Endothelial cell of umbilical vein (primary cell): ENCODE results near the gene GIN1. TPM values are rescaled to one million over a fixed set of nuclear protein-coding genes. Genes with fewer than 3 reads are reported as not detected.
A peak's percentile ranks its signal among the peaks of the same experiment; 100 is the strongest.

Experiments used
- BruUV-seq: library from RNA; stranded (reverse); fragments of 400-500 nt; replicated peaks from 2 replicates; lab custom pipeline; 2021; lab: Mats Ljungman, UMichigan
- CTCF ChIA-PET: fragments of 300-600, 350-600 bp; sonication (Branson Sonifier 250); formaldehyde crosslinking; loops from one replicate; lab custom pipeline; 2021; ENCODE audit warnings: antibody characterized with exemption, inconsistent platforms; lab: Charles Lee
- POLR2A ChIA-PET: fragments of 300-600, 350-600 bp; sonication (Branson Sonifier 250); formaldehyde crosslinking; loops from one replicate; lab custom pipeline; 2021; ENCODE audit warnings: antibody characterized with exemption, inconsistent platforms; lab: Charles Lee
- DNase-seq: peaks from one replicate; pipeline ENCODE4 v3.0.0-alpha.2; 2011; ENCODE audit warnings: low read depth, low spot score
- FAIRE-seq: peaks from 2 replicates; lab custom pipeline; 2011; peaks lifted over from hg19 to GRCh38; lab: Jason Lieb, UNC
- H2AFZ ChIP-seq: 2 replicates; pipeline ENCODE4 v1.6.0; 2012; ENCODE audit warnings: low read depth, low read length, control low read depth, inconsistent platforms
- H3K27ac ChIP-seq: 2 replicates; pipeline ENCODE4 v1.5.1; 2011; ENCODE audit warnings: low read depth, mild to moderate bottlenecking, control low read depth, low read length, moderate library complexity; ENCODE audit not compliant: insufficient read depth
- H3K27me3 ChIP-seq, 2 experiments: 2 replicates each; pipeline versions ENCODE4 v1.6.0 to v1.6.1; 2011; ENCODE audit warnings: low read length in 2 of 2, mixed read lengths in 1 of 2; ENCODE audit not compliant: control insufficient read depth in 2 of 2, insufficient read depth in 2 of 2
- H3K36me3 ChIP-seq, 2 experiments: 2 replicates in 1 of 2; 3 replicates in 1 of 2; pipeline ENCODE4 v1.5.1; 2011; ENCODE audit warnings: low read length in 2 of 2, mild to moderate bottlenecking in 1 of 2, moderate library complexity in 1 of 2; ENCODE audit not compliant: control insufficient read depth in 2 of 2, insufficient read depth in 2 of 2; ENCODE audit errors: extremely low read depth in 1 of 2
- H3K4me1 ChIP-seq: 3 replicates; pipeline ENCODE4 v1.5.1; 2011; ENCODE audit warnings: mild to moderate bottlenecking, low read length; ENCODE audit not compliant: control insufficient read depth, insufficient read depth; ENCODE audit errors: extremely low read depth
- H3K4me2 ChIP-seq: 2 replicates; pipeline ENCODE4 v1.6.1; 2011; ENCODE audit warnings: low read length, control low read depth, mixed read lengths; ENCODE audit not compliant: insufficient read depth
- H3K4me3 ChIP-seq, 3 experiments: fragments of 200-600 bp in 1 of 3; sonication (generic), shearing (Covaris generic) in 1 of 3; replicated peaks in 1 of 3; 2 replicates each; pipeline ENCODE4 v1.5.1; 2011 to 2016; ENCODE audit warnings: control low read depth in 3 of 3, low read length in 3 of 3, mild to moderate bottlenecking in 2 of 3, inconsistent platforms in 1 of 3, low read depth in 1 of 3, moderate library complexity in 1 of 3; ENCODE audit not compliant: insufficient read depth in 1 of 3
- H3K79me2 ChIP-seq: 2 replicates; pipeline ENCODE4 v1.6.0; 2012; ENCODE audit warnings: low read length, inconsistent platforms; ENCODE audit not compliant: control insufficient read depth, insufficient read depth
- H3K9ac ChIP-seq: replicated peaks from 2 replicates; pipeline ENCODE3; 2011; ENCODE audit warnings: low read length, control low read depth; ENCODE audit not compliant: insufficient read depth; ENCODE audit errors: extremely low read depth
- H3K9me1 ChIP-seq: replicated peaks from 3 replicates; pipeline ENCODE4 v1.6.0; 2011; ENCODE audit warnings: mild to moderate bottlenecking, low read length; ENCODE audit not compliant: control insufficient read depth, insufficient read depth; ENCODE audit errors: extremely low read depth
- H3K9me3 ChIP-seq: replicated peaks from 2 replicates; pipeline ENCODE4 v1.5.1; 2012; ENCODE audit warnings: low read length, inconsistent platforms; ENCODE audit not compliant: control insufficient read depth, insufficient read depth
- H4K20me1 ChIP-seq: replicated peaks from 2 replicates; pipeline ENCODE3; 2011; ENCODE audit warnings: mild to moderate bottlenecking, low read length; ENCODE audit not compliant: control insufficient read depth, insufficient read depth; ENCODE audit errors: extremely low read depth
- EZH2 ChIP-seq: IDR thresholded peaks from 2 replicates; pipeline ENCODE4 v1.6.1; 2012; ENCODE audit warnings: borderline replicate concordance, low read depth, mild to moderate bottlenecking, moderate library complexity, low read length, inconsistent platforms; ENCODE audit not compliant: severe bottlenecking
- FOS ChIP-seq: IDR thresholded peaks from 2 replicates; pipeline ENCODE4 v1.6.1; 2011; ENCODE audit warnings: mild to moderate bottlenecking, low read length, moderate library complexity, borderline replicate concordance; ENCODE audit not compliant: insufficient read depth
- GATA2 ChIP-seq: IDR thresholded peaks from 2 replicates; pipeline ENCODE4 v1.7.0; 2011; ENCODE audit warnings: low read depth, mild to moderate bottlenecking, moderate library complexity, mixed read lengths, low read length; ENCODE audit not compliant: insufficient read length, insufficient read depth
- JUN ChIP-seq: IDR thresholded peaks from 2 replicates; pipeline ENCODE4 v1.6.1; 2011; ENCODE audit warnings: borderline replicate concordance, low read depth; ENCODE audit not compliant: insufficient read length, insufficient read depth
- MYC ChIP-seq: IDR thresholded peaks from one replicate; pipeline ENCODE4 v1.6.1; 2011; ENCODE audit warnings: mild to moderate bottlenecking, low read depth, low read length
- POLR2A ChIP-seq: IDR thresholded peaks from 2 replicates; pipeline ENCODE4 v1.6.1; 2012; ENCODE audit warnings: low read depth, mild to moderate bottlenecking, control low read depth, low read length
- POLR2AphosphoS5 ChIP-seq: IDR thresholded peaks from 2 replicates; pipeline ENCODE4 v1.6.1; 2012; ENCODE audit warnings: low read depth, mild to moderate bottlenecking, control low read depth, low read length, moderate library complexity; ENCODE audit not compliant: insufficient read depth
- dilution Hi-C: fragments of 300-500 bp; cut with MboI; formaldehyde crosslinking; loops from one replicate; pipeline ENCODE4 v1.15.0; 2019; ENCODE audit warnings: low sequenced_read_pairs; ENCODE audit not compliant: extremely low pct_ligation_motif_present
- intact Hi-C: fragments of 100-400 bp; cut with micrococcal nuclease; formaldehyde crosslinking; loops from one replicate; pipeline ENCODE4 v1.10.0; 2022
- polyA plus RNA-seq, 4 experiments: library from polyadenylated mRNA; depleted of rRNA in 3 of 4; stranded (reverse) in 3 of 4; unstranded in 1 of 4; fragments of >200 nt; gene quantifications; 2 replicates each; pipeline versions ENCODE4 v1.2.1 to v1.2.3, GENCODE V29; 2011 to 2012; ENCODE audit warnings: missing spikeins in 1 of 4
- total RNA-seq: library from RNA; stranded (reverse); gene quantifications from 2 replicates; pipeline ENCODE4 v1.2.3, GENCODE V29; 2021
- TF ChIP-seq, protein P1 (sequence below), 2 donors: IDR thresholded peaks; 1 replicate in 1 of 2; 2 replicates in 1 of 2; pipeline ENCODE4 v1.5.1; 2011; ENCODE audit warnings: low read length in 2 of 2, mild to moderate bottlenecking in 2 of 2, moderate library complexity in 2 of 2, control low read depth in 1 of 2, inconsistent platforms in 1 of 2, low read depth in 1 of 2; ENCODE audit not compliant: insufficient read depth in 1 of 2; ENCODE audit errors: extremely low read depth in 1 of 2
- TF ChIP-seq, protein P2 (sequence below): IDR thresholded peaks from 2 replicates; pipeline ENCODE4 v1.6.1; 2011; ENCODE audit not compliant: insufficient read depth, insufficient read length

Gene GIN1
- total and polyA plus RNA-seq, 2 donors (not counting 3 experiments of a cell fraction or from before 2014, with no cell fraction given), result 0.98 to 4.4 TPM

DNA sequence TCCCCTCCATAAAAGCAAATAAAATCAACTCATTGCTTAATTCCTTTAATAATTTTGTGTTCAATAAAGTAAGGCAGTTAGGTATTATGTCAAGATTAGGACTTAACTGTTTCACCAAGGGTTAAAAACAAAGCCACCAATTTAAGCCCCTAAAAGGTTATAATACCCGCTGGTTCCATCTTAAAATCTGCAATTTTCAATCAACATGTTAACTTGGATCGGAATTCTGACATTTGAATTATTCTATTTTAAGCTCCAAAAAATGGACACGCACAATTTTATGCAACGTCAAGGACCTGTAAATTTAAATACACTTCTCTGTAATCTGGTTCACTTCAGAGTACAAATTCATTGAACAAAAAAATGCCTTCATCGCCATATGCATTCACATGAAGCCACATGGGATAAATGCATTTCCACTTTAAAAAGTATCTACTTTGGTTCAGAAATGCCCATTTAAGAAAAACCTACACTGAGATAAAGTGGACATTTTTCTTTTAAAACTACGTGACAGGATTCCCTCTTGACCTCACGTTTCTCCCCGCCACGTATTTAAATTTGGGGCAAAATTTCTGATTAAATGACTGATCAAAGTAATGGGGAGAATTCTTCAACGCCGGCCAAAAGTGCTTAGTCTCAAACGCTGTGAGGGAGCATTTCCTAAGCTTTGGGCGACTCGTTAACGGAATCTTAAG, 721 bp downstream of the GIN1 start:
- no peaks in the 10 kb centered on the region for H3K9me3 ChIP-seq
- peak overlapping the region; percentile 99 for H3K9ac ChIP-seq
- FAIRE-seq, result no peak
- TF ChIP-seq JUN (no peak), POLR2A (no peak), GATA2 (no peak), POLR2AphosphoS5 (no peak), EZH2 (no peak), FOS (no peak), MYC (no peak)
- TF ChIP-seq, protein P1, sequence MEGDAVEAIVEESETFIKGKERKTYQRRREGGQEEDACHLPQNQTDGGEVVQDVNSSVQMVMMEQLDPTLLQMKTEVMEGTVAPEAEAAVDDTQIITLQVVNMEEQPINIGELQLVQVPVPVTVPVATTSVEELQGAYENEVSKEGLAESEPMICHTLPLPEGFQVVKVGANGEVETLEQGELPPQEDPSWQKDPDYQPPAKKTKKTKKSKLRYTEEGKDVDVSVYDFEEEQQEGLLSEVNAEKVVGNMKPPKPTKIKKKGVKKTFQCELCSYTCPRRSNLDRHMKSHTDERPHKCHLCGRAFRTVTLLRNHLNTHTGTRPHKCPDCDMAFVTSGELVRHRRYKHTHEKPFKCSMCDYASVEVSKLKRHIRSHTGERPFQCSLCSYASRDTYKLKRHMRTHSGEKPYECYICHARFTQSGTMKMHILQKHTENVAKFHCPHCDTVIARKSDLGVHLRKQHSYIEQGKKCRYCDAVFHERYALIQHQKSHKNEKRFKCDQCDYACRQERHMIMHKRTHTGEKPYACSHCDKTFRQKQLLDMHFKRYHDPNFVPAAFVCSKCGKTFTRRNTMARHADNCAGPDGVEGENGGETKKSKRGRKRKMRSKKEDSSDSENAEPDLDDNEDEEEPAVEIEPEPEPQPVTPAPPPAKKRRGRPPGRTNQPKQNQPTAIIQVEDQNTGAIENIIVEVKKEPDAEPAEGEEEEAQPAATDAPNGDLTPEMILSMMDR (IDR thresholded peaks at IDR 0.05; ENCODE audit: extremely low read depth in 1 of 2, insufficient read depth in 1 of 2, low read depth in 1 of 2, low read length in 2 of 2), result no peak
- TF ChIP-seq, protein P2, sequence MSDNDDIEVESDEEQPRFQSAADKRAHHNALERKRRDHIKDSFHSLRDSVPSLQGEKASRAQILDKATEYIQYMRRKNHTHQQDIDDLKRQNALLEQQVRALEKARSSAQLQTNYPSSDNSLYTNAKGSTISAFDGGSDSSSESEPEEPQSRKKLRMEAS, result no peak
- H3K36me3 ChIP-seq, result no peaks in the 10 kb centered on the region
- no peak for DNase-seq
- peaks cover 39% of the 10 kb centered on the region for H3K79me2 ChIP-seq
- H3K4me1 ChIP-seq, result peaks cover 19% of the 10 kb centered on the region
- intact Hi-C loops, result no loop called here
- peak overlapping the region; percentile 99 for H3K4me2 ChIP-seq
- H3K4me3 ChIP-seq, result peak overlapping the region; percentile 63 to 92 (median 92)
- BruUV-seq, result TSS peak; percentile 94
- no peaks in the 10 kb centered on the region for H3K9me1 ChIP-seq
- H3K27me3 ChIP-seq, result no peaks in the 10 kb centered on the region
- no peaks in the 10 kb centered on the region for H4K20me1 ChIP-seq
- CTCF ChIA-PET, result interaction anchor here (0.6 to 3.1 kb wide), 8 partner anchors 20 to 438 kb away, joined by 3 to 18 read pairs (median 4); partner anchors contain the start of genes MACIR and PAM
- dilution Hi-C loops, result no loop called here
- peak overlapping the region; percentile 39 for H2AFZ ChIP-seq
- peak overlapping the region; percentile 93 for H3K27ac ChIP-seq
- POLR2A ChIA-PET, result interaction anchor here (0.8 kb wide), 1 partner anchor 139 kb away, joined by 4 read pairs; the partner anchor contains the start of gene MACIR
